HUES48 (cell line): ENCODE results near the gene ALX4.

ENCODE experiments used
- H3K27ac ChIP-seq: one replicate; pipeline ENCODE4 v1.7.0; 2013; ENCODE audit warnings: low read depth, low read length, inconsistent platforms
- H3K27me3 ChIP-seq: 2 replicates; pipeline ENCODE4 v1.6.1; 2013; ENCODE audit warnings: mild to moderate bottlenecking, low read length; ENCODE audit not compliant: control insufficient read depth, insufficient read depth
- H3K36me3 ChIP-seq: 2 replicates; pipeline ENCODE4 v1.6.1; 2013; ENCODE audit warnings: low read length; ENCODE audit not compliant: control insufficient read depth, insufficient read depth
- H3K4me1 ChIP-seq: 2 replicates; pipeline ENCODE4 v1.6.1; 2013; ENCODE audit warnings: mild to moderate bottlenecking, low read length; ENCODE audit not compliant: control insufficient read depth, insufficient read depth
- H3K4me3 ChIP-seq: 2 replicates; pipeline ENCODE4 v1.5.1; 2013; ENCODE audit warnings: mild to moderate bottlenecking, low read depth, low read length
- H3K9ac ChIP-seq: 2 replicates; pipeline ENCODE4 v1.6.1; 2013; ENCODE audit warnings: mild to moderate bottlenecking, low read depth, low read length, moderate library complexity
- H3K9me3 ChIP-seq: 2 replicates; pipeline ENCODE4 v1.6.1; 2013; ENCODE audit warnings: low read length; ENCODE audit not compliant: control insufficient read depth, insufficient read depth

ALX4 gene

GRCh38 chr11:44324749-44325525 is 15.0 kb upstream of the ALX4 start:
- Histone ChIP-seq H3K4me1 (0 out of 2 replicates have a peak, but pooled peaks cover 6% of the 10 kb centered on the region), H3K27me3 (peaks cover 100% of the 10 kb centered on the region), H3K27ac (no peak overlapping the region), H3K36me3 (no peaks in the 10 kb centered on the region), H3K9me3 (no peaks in the 10 kb centered on the region), H3K4me3 (no peak overlapping the region), H3K9ac (no peak overlapping the region)

GRCh38 chr11:44324222-44324621 is 14.3 kb upstream of the ALX4 start:
- Histone ChIP-seq H3K9ac (no peak overlapping the region), H3K4me3 (no peak overlapping the region), H3K27me3 (peaks cover 100% of the 10 kb centered on the region), H3K27ac (no peak overlapping the region), H3K36me3 (no peaks in the 10 kb centered on the region), H3K4me1 (0 out of 2 replicates have a peak, but pooled peaks cover 6% of the 10 kb centered on the region), H3K9me3 (no peaks in the 10 kb centered on the region)

- Histone ChIP-seq H3K4me1 (0 out of 2 replicates have a peak, but pooled peaks cover 7% of the 10 kb centered on the region), H3K27me3 (peaks cover 100% of the 10 kb centered on the region), H3K4me3 (no peak overlapping the region), H3K9me3 (no peaks in the 10 kb centered on the region), H3K36me3 (no peaks in the 10 kb centered on the region), H3K9ac (no peak overlapping the region), H3K27ac (no peak overlapping the region)
Measured at GRCh38 chr11:44322243-44322642, 12.3 kb upstream of the ALX4 start.

- H3K27ac ChIP-seq = no peak overlapping the region
- peaks cover 100% of the 10 kb centered on the region for H3K27me3 ChIP-seq
- H3K9ac ChIP-seq = no peak overlapping the region
- H3K4me1 ChIP-seq = 0 out of 2 replicates have a peak, but pooled peaks cover 10% of the 10 kb centered on the region
- H3K9me3 ChIP-seq = no peaks in the 10 kb centered on the region
- H3K4me3 ChIP-seq = no peak overlapping the region
- H3K36me3 ChIP-seq = no peaks in the 10 kb centered on the region
Measured at GRCh38 chr11:44321059-44321458, 11.1 kb upstream of the ALX4 start.

- no peak overlapping the region for H3K9ac ChIP-seq
- peak overlapping the region; percentile 58 for H3K4me3 ChIP-seq
- H3K27me3 ChIP-seq = peaks cover 100% of the 10 kb centered on the region
- H3K27ac ChIP-seq = no peak overlapping the region
- H3K4me1 ChIP-seq = 0 out of 2 replicates have a peak, but pooled peaks cover 10% of the 10 kb centered on the region
- no peaks in the 10 kb centered on the region for H3K9me3 ChIP-seq
- H3K36me3 ChIP-seq = no peaks in the 10 kb centered on the region
Measured at GRCh38 chr11:44320289-44320973, 10.5 kb upstream of the ALX4 start.

- Histone ChIP-seq H3K4me1 (0 out of 2 replicates have a peak, but pooled peaks cover 10% of the 10 kb centered on the region), H3K9me3 (no peaks in the 10 kb centered on the region), H3K27ac (no peak overlapping the region), H3K9ac (no peak overlapping the region), H3K27me3 (peaks cover 100% of the 10 kb centered on the region), H3K4me3 (peak overlapping the region; percentile 58), H3K36me3 (no peaks in the 10 kb centered on the region)
Measured at GRCh38 chr11:44319552-44320288, 9.8 kb upstream of the ALX4 start.

GRCh38 chr11:44319170-44319551 is 9.2 kb upstream of the ALX4 start:
- no peaks in the 10 kb centered on the region for H3K36me3 ChIP-seq
- no peak overlapping the region for H3K27ac ChIP-seq
- peaks cover 100% of the 10 kb centered on the region for H3K27me3 ChIP-seq
- no peak overlapping the region for H3K9ac ChIP-seq
- H3K4me1 ChIP-seq = 0 out of 2 replicates have a peak, but pooled peaks cover 10% of the 10 kb centered on the region
- H3K4me3 ChIP-seq = peak overlapping the region; percentile 58
- H3K9me3 ChIP-seq = no peaks in the 10 kb centered on the region

GRCh38 chr11:44318369-44318768 is 8.4 kb upstream of the ALX4 start:
- no peak overlapping the region for H3K27ac ChIP-seq
- H3K4me3 ChIP-seq = no peak overlapping the region
- H3K9me3 ChIP-seq = no peaks in the 10 kb centered on the region
- 0 out of 2 replicates have a peak, but pooled peaks cover 10% of the 10 kb centered on the region for H3K4me1 ChIP-seq
- no peaks in the 10 kb centered on the region for H3K36me3 ChIP-seq
- no peak overlapping the region for H3K9ac ChIP-seq
- H3K27me3 ChIP-seq = peaks cover 100% of the 10 kb centered on the region

- Histone ChIP-seq H3K9me3 (no peaks in the 10 kb centered on the region), H3K27me3 (peaks cover 100% of the 10 kb centered on the region), H3K36me3 (no peaks in the 10 kb centered on the region), H3K4me3 (peak overlapping the region; percentile 45), H3K4me1 (0 out of 2 replicates have a peak, but pooled peaks cover 10% of the 10 kb centered on the region), H3K9ac (no peak overlapping the region), H3K27ac (no peak overlapping the region)
Measured at GRCh38 chr11:44316659-44317240, 6.8 kb upstream of the ALX4 start.

GRCh38 chr11:44315947-44316658 is 6.2 kb upstream of the ALX4 start:
- Histone ChIP-seq H3K9me3 (no peaks in the 10 kb centered on the region), H3K27ac (no peak overlapping the region), H3K9ac (no peak overlapping the region), H3K27me3 (peaks cover 100% of the 10 kb centered on the region), H3K4me1 (peaks cover 15% of the 10 kb centered on the region; the same call in 1 of the 2 replicates), H3K4me3 (peak overlapping the region; percentile 45; the same call in 1 of the 2 replicates), H3K36me3 (no peaks in the 10 kb centered on the region)
